Measurements from ENCODE around the gene NME2. TPM values are rescaled to one million over a fixed set of nuclear protein-coding genes. Genes with fewer than 3 reads are reported as not detected.

The NME2 gene
- total and polyA plus RNA-seq, 9 donors = 333 to 469 (median 374) TPM

GRCh38 chr17:51147650-51148049 lies 18.6 kb upstream of the NME2 start:
- WGBS (ENCODE audit: insufficient coverage) = no CpG with 5 or more reads among the region's 4 CpGs
- H3K27ac ChIP-seq (ENCODE audit: low read length) = no peak overlapping the region
- no peak for DNase-seq
- H3K36me3 ChIP-seq (ENCODE audit: control insufficient read depth, insufficient read depth, low read length) = no peaks in the 10 kb centered on the region
- H3K9me3 ChIP-seq (replicated peaks; ENCODE audit: control insufficient read depth, low read depth, low read length) = no peaks in the 10 kb centered on the region
- H3K4me3 ChIP-seq (ENCODE audit: low read length) = no peak overlapping the region
- H3K27me3 ChIP-seq (ENCODE audit: control insufficient read depth, insufficient read depth, low read length) = no peaks in the 10 kb centered on the region
- H3K4me1 ChIP-seq (ENCODE audit: control insufficient read depth, insufficient read depth, low read length) = no peaks in the 10 kb centered on the region

GRCh38 chr17:51149163-51149562 lies 17.0 kb upstream of the NME2 start:
- H3K27me3 ChIP-seq (ENCODE audit: control insufficient read depth, insufficient read depth, low read length) = no peaks in the 10 kb centered on the region
- no peaks in the 10 kb centered on the region for H3K36me3 ChIP-seq (ENCODE audit: control insufficient read depth, insufficient read depth, low read length)
- no peak overlapping the region for H3K27ac ChIP-seq (ENCODE audit: low read length)
- WGBS (ENCODE audit: insufficient coverage) = no CpG with 5 or more reads among the region's 2 CpGs
- H3K4me1 ChIP-seq (ENCODE audit: control insufficient read depth, insufficient read depth, low read length) = peaks cover 1% of the 10 kb centered on the region
- H3K9me3 ChIP-seq (replicated peaks; ENCODE audit: control insufficient read depth, low read depth, low read length) = no peaks in the 10 kb centered on the region
- DNase-seq = no peak
- H3K4me3 ChIP-seq (ENCODE audit: low read length) = no peak overlapping the region

- DNase-seq = no peak
- no CpG with 5 or more reads among the region's 5 CpGs for whole genome bisulfite sequencing (ENCODE audit: insufficient coverage)
- H3K36me3 ChIP-seq (ENCODE audit: control insufficient read depth, insufficient read depth, low read length) = no peaks in the 10 kb centered on the region
These were observed 15.3 kb upstream of the NME2 start for GRCh38 chr17:51150932-51151331.

DNA sequence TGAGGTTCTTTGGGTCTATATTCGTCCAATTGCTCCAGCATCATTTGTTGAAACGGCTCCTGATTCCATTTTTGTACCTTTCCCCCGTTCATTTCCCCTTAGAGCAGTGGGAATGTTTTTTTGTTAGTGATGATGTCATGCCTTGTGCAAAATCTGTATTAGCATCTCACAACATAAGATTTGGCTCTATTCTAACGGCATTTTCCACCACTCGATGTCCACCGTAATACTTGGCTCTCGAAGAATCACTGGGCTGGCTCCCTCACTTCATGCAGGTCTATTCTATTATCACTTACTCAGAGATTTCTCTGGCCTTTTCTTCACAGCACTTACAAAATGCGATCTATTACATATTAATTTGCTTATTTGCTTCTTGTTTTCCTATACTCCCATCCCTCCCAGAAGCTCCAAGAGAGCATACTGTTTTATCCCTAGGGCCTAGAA lies 13.4 kb upstream of the NME2 start:
- peak overlapping the region; percentile 97 for H3K27ac ChIP-seq (ENCODE audit: low read length)
- no peaks in the 10 kb centered on the region for H3K9me3 ChIP-seq (replicated peaks; ENCODE audit: control insufficient read depth, low read depth, low read length)
- H3K4me1 ChIP-seq (ENCODE audit: control insufficient read depth, insufficient read depth, low read length) = peaks cover 5% of the 10 kb centered on the region
- DNase-seq = peak; percentile 79
- H3K27me3 ChIP-seq (ENCODE audit: control insufficient read depth, insufficient read depth, low read length) = no peaks in the 10 kb centered on the region
- peaks cover 9% of the 10 kb centered on the region for H3K36me3 ChIP-seq (ENCODE audit: control insufficient read depth, insufficient read depth, low read length)
- H3K4me3 ChIP-seq (ENCODE audit: low read length) = peak overlapping the region; percentile 45
- 6% methylated on average over 4 of the region's 8 CpGs for WGBS (ENCODE audit: insufficient coverage)

More at GRCh38 chr17:51150932-51151331, 15.3 kb upstream of the NME2 start:
- Histone ChIP-seq H3K4me3 (ENCODE audit: low read length) (no peak overlapping the region), H3K27ac (ENCODE audit: low read length) (no peak overlapping the region), H3K4me1 (ENCODE audit: control insufficient read depth, insufficient read depth, low read length) (peaks cover 5% of the 10 kb centered on the region), H3K9me3 (replicated peaks; ENCODE audit: control insufficient read depth, low read depth, low read length) (no peaks in the 10 kb centered on the region), H3K27me3 (ENCODE audit: control insufficient read depth, insufficient read depth, low read length) (no peaks in the 10 kb centered on the region)

GRCh38 chr17:51153210-51154072 lies 12.8 kb upstream of the NME2 start, which contains the start of gene NME1:
Gene NME1 (plus strand): TSS chr17:51153559. CDS start chr17:51155655, 2,096 bp downstream.
- WGBS (ENCODE audit: insufficient coverage) = 0% methylated on average over 54 of the region's 60 CpGs
- Histone ChIP-seq H3K4me1 (ENCODE audit: control insufficient read depth, insufficient read depth, low read length) (peaks cover 5% of the 10 kb centered on the region), H3K27ac (ENCODE audit: low read length) (peak within 1 kb of the TSS; percentile 97), H3K4me3 (ENCODE audit: low read length) (peak within 1 kb of the TSS; percentile 87), H3K9me3 (replicated peaks; ENCODE audit: control insufficient read depth, low read depth, low read length) (no peaks in the 10 kb centered on the region), H3K27me3 (ENCODE audit: control insufficient read depth, insufficient read depth, low read length) (no peaks in the 10 kb centered on the region), H3K36me3 (ENCODE audit: control insufficient read depth, insufficient read depth, low read length) (peaks cover 11% of the 10 kb centered on the region)
- DNase-seq = peak; percentile 100

DNA sequence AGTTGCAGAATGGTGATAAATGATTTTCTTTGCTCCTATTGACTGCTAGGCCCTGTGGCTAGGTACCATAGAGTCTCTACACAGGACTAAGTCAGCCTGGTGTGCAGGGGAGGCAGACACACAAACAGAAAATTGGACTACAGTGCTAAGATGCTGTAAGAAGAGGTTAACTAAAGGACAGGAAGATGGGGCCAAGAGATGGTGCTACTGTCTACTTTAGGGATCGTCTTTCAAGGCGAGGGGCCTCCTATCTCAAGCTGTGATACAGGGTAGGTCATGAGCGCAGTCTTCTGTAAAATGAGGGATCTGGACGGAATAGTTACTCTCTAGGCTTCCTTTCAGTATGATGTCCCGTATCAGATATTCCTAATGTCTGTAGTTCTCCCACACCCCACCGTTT lies 12.0 kb upstream of the NME2 start:
- WGBS (ENCODE audit: insufficient coverage) = 7% methylated on average over 2 of the region's 6 CpGs
- no peaks in the 10 kb centered on the region for H3K27me3 ChIP-seq (ENCODE audit: control insufficient read depth, insufficient read depth, low read length)
- peak overlapping the region; percentile 87 for H3K4me3 ChIP-seq (ENCODE audit: low read length)
- peak overlapping the region; percentile 88 for H3K27ac ChIP-seq (ENCODE audit: low read length)
- DNase-seq = peak; percentile 54
- H3K9me3 ChIP-seq (replicated peaks; ENCODE audit: control insufficient read depth, low read depth, low read length) = no peaks in the 10 kb centered on the region
- peaks cover 16% of the 10 kb centered on the region for H3K36me3 ChIP-seq (ENCODE audit: control insufficient read depth, insufficient read depth, low read length)
- H3K4me1 ChIP-seq (ENCODE audit: control insufficient read depth, insufficient read depth, low read length) = peaks cover 5% of the 10 kb centered on the region

GRCh38 chr17:51155416-51155815 lies 10.8 kb upstream of the NME2 start:
- H3K27ac ChIP-seq (ENCODE audit: low read length) = no peak overlapping the region
- peaks cover 5% of the 10 kb centered on the region for H3K4me1 ChIP-seq (ENCODE audit: control insufficient read depth, insufficient read depth, low read length)
- no peaks in the 10 kb centered on the region for H3K9me3 ChIP-seq (replicated peaks; ENCODE audit: control insufficient read depth, low read depth, low read length)
- DNase-seq = no peak
- H3K4me3 ChIP-seq (ENCODE audit: low read length) = no peak overlapping the region
- H3K36me3 ChIP-seq (ENCODE audit: control insufficient read depth, insufficient read depth, low read length) = peaks cover 26% of the 10 kb centered on the region
- H3K27me3 ChIP-seq (ENCODE audit: control insufficient read depth, insufficient read depth, low read length) = no peaks in the 10 kb centered on the region
- no CpG with 5 or more reads among the region's 8 CpGs for WGBS (ENCODE audit: insufficient coverage)

GRCh38 chr17:51159604-51160003 lies 6.6 kb upstream of the NME2 start:
- no peak for DNase-seq
- peaks cover 53% of the 10 kb centered on the region for H3K36me3 ChIP-seq (ENCODE audit: control insufficient read depth, insufficient read depth, low read length)
- H3K27me3 ChIP-seq (ENCODE audit: control insufficient read depth, insufficient read depth, low read length) = no peaks in the 10 kb centered on the region
- no peak overlapping the region for H3K27ac ChIP-seq (ENCODE audit: low read length)
- 91% methylated on average over 1 of the region's 3 CpGs for WGBS (ENCODE audit: insufficient coverage)
- no peaks in the 10 kb centered on the region for H3K4me1 ChIP-seq (ENCODE audit: control insufficient read depth, insufficient read depth, low read length)
- H3K9me3 ChIP-seq (replicated peaks; ENCODE audit: control insufficient read depth, low read depth, low read length) = no peaks in the 10 kb centered on the region
- no peak overlapping the region for H3K4me3 ChIP-seq (ENCODE audit: low read length)

DNA sequence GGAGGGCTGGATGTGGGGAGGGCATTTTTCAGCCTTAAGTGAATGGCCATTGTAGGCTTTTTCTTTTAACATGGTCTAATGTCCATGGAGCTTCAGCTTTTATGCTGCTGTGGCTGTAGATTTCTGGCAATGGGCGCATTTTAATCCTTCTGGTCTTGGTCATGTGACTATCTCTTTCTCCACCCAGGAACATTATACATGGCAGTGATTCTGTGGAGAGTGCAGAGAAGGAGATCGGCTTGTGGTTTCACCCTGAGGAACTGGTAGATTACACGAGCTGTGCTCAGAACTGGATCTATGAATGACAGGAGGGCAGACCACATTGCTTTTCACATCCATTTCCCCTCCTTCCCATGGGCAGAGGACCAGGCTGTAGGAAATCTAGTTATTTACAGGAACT lies 4.7 kb upstream of the NME2 start:
- WGBS (ENCODE audit: insufficient coverage) = no CpG with 5 or more reads among the region's 3 CpGs
- DNase-seq = no peak
- H3K27ac ChIP-seq (ENCODE audit: low read length) = no peak overlapping the region
- H3K4me3 ChIP-seq (ENCODE audit: low read length) = no peak overlapping the region
- no peaks in the 10 kb centered on the region for H3K27me3 ChIP-seq (ENCODE audit: control insufficient read depth, insufficient read depth, low read length)
- peaks cover 9% of the 10 kb centered on the region for H3K4me1 ChIP-seq (ENCODE audit: control insufficient read depth, insufficient read depth, low read length)
- H3K36me3 ChIP-seq (ENCODE audit: control insufficient read depth, insufficient read depth, low read length) = peaks cover 53% of the 10 kb centered on the region
- no peaks in the 10 kb centered on the region for H3K9me3 ChIP-seq (replicated peaks; ENCODE audit: control insufficient read depth, low read depth, low read length)

DNA sequence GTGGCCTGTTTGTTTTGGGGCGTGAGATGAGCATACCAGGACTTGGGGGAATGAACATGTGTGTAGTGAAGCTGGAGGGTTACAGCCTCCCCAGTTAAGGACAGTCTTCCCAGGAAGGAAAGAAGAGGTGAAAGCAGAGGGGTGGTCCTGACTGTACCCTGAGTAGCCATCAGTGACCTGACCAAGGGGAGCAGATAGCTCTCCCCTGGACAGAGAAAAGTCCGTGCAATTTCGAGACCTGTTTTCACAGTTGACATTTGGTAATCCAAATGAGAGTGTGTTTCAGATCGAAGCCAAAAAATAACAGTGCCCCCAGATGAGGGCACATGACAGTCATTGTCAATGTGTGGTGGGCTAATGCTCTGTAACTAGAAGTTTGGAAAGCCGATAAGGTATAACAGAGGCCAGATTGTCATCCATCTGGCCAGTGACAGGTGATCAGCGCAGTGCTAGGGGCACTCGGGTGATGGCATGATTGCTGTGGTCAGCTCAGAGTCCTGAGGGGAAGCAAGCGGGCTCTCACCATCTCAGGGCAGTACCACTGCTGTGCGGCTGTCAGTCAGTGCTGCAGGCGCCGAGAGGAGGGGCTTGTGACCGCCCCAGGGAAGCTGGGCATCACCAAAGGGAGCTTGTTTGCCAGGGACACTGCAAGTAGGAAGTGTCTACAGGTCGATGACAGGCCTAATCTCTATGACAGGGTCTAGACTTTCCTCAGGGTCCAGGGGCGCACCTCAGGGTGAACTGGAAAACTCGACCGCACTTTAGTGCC lies 1.1 kb upstream of the NME2 start:
- Histone ChIP-seq H3K27ac (ENCODE audit: low read length) (no peak overlapping the region), H3K36me3 (ENCODE audit: control insufficient read depth, insufficient read depth, low read length) (peaks cover 50% of the 10 kb centered on the region), H3K4me3 (ENCODE audit: low read length) (peak overlapping the region; percentile 71), H3K9me3 (replicated peaks; ENCODE audit: control insufficient read depth, low read depth, low read length) (no peaks in the 10 kb centered on the region), H3K4me1 (ENCODE audit: control insufficient read depth, insufficient read depth, low read length) (peaks cover 13% of the 10 kb centered on the region), H3K27me3 (ENCODE audit: control insufficient read depth, insufficient read depth, low read length) (no peaks in the 10 kb centered on the region)
- 46% methylated on average over 15 of the region's 16 CpGs for WGBS (ENCODE audit: insufficient coverage)
- DNase-seq = peak; percentile 32
